ENCODE data around the gene LHX3. TPM values are rescaled to one million over a fixed set of nuclear protein-coding genes. Genes with fewer than 3 reads are reported as not detected.
A peak's percentile ranks its signal among the peaks of the same experiment; 100 is the strongest.

LHX3 gene
- total and polyA plus RNA-seq, 10 of the 15 experiments (the other 5 are each of a cell fraction or from before 2014, with no cell fraction given) = not detected

GRCh38 chr9:136225366-136225747 is 20.4 kb upstream of the LHX3 start:
- H3K79me2 ChIP-seq (ENCODE audit: control insufficient read depth, insufficient read depth, low read length) = peaks cover 10% of the 10 kb centered on the region
- peak overlapping the region; percentile 96 for H3K4me2 ChIP-seq (ENCODE audit: control insufficient read depth, insufficient read depth)
- POLR2A ChIA-PET = interaction anchor here (1.0 kb wide), 1 partner anchor 18 kb away, joined by 3 read pairs; no protein-coding TSS in a partner anchor
- RAD21 ChIA-PET (ENCODE audit: unreplicated experiment) = interaction anchor here (0.6 to 1.2 kb wide), 3 partner anchors 15 to 137 kb away, joined by 3 read pairs; no protein-coding TSS in a partner anchor
- peak overlapping the region; percentile 77 for H2AFZ ChIP-seq (ENCODE audit: control insufficient read depth, low read depth, low read length)
- H3K9ac ChIP-seq (ENCODE audit: control insufficient read depth, insufficient read depth, low read length) = peak overlapping the region; percentile 54; the same call in 1 of the 2 replicates
- CTCF ChIA-PET = interaction anchor here (0.6 to 6.5 kb wide), 9 partner anchors 9 to 258 kb away, joined by 3 to 30 read pairs (median 4); no protein-coding TSS in a partner anchor
- H3K4me1 ChIP-seq (ENCODE audit: control insufficient read depth, insufficient read depth, low read length) = peaks cover 19% of the 10 kb centered on the region
- in situ Hi-C loops (cut with MboI) = no loop called here
- peak; percentile 32 for DNase-seq (ENCODE audit: low read depth, low spot score)
- peak overlapping the region; percentile 42; the same call in 1 of the 2 replicates for H3K4me3 ChIP-seq
- no peaks in the 10 kb centered on the region for H4K20me1 ChIP-seq (ENCODE audit: control insufficient read depth, insufficient read depth)
- SMC1A ChIA-PET (ENCODE audit: uncharacterized antibody, unreplicated experiment) = interaction anchor here (0.7 to 2.4 kb wide), 4 partner anchors 15 to 87 kb away, joined by 3 to 9 read pairs (median 4); no protein-coding TSS in a partner anchor
- peak overlapping the region; percentile 79 for H3K27ac ChIP-seq (ENCODE audit: control insufficient read depth, insufficient read depth)
- H3K36me3 ChIP-seq (ENCODE audit: control insufficient read depth in 2 of 2, insufficient read depth in 2 of 2, low read length in 1 of 2) = peaks cover 15 to 28% of the 10 kb centered on the region in 2 experiments
- H3K9me3 ChIP-seq (replicated peaks; ENCODE audit: control insufficient read depth, insufficient read depth, low read length) = no peaks in the 10 kb centered on the region
- no TSS peak for BruUV-seq (replicated peaks)
- peak; percentile 48 for ATAC-seq
- peak; percentile 87 for FAIRE-seq
- intact Hi-C loops (cut with micrococcal nuclease; ENCODE audit: unreplicated experiment) = loop anchor here (5.0 kb wide), 1 partner anchor 258 kb away; no protein-coding TSS in a partner anchor
- 4% methylated on average over 19 of the region's 19 CpGs for WGBS (ENCODE audit: insufficient coverage, insufficient replicate concordance, low lambda C conversion rate, missing lambda C conversion rate)
- no peaks in the 10 kb centered on the region for H3K27me3 ChIP-seq (replicated peaks in 1 of 2; ENCODE audit: control insufficient read depth in 2 of 2, insufficient read depth in 2 of 2, low read length in 1 of 2)
- TF ChIP-seq ETV6 (conservative IDR thresholded peaks at IDR 0.05 in 1 of 2, IDR thresholded peaks at IDR 0.05 in 1 of 2; ENCODE audit: borderline replicate concordance in 1 of 2, low read depth in 1 of 2) (no peak), CREM (IDR thresholded peaks at IDR 0.05; ENCODE audit: low read depth) (no peak), ATF7 (IDR thresholded peaks at IDR 0.05; ENCODE audit: low read depth) (no peak), ZNF24 (IDR thresholded peaks at IDR 0.05) (no peak), TCF3 (IDR thresholded peaks at IDR 0.05; ENCODE audit: borderline replicate concordance, insufficient read depth, low read depth, low read length) (no peak), PKNOX1 (IDR thresholded peaks at IDR 0.05) (no peak), TARDBP (IDR thresholded peaks at IDR 0.05; ENCODE audit: borderline replicate concordance) (no peak), TCF12 (IDR thresholded peaks at IDR 0.05; ENCODE audit: low read depth, low read length) (no peak), CBX3 (IDR thresholded peaks at IDR 0.05; ENCODE audit: borderline replicate concordance, low read depth) (no peak), RUNX3 (IDR thresholded peaks at IDR 0.05; ENCODE audit: low read length) (peak; percentile 9; the same call in 1 of the 2 replicates), SMARCA5 (IDR thresholded peaks at IDR 0.05) (no peak), POLR2AphosphoS2 (IDR thresholded peaks at IDR 0.05; ENCODE audit: low read depth, low read length) (no peak), KLF5 (IDR thresholded peaks at IDR 0.05; ENCODE audit: partially characterized antibody) (no peak), STAT1 (conservative IDR thresholded peaks at IDR 0.05) (no peak), POLR2AphosphoS5 (IDR thresholded peaks at IDR 0.05; ENCODE audit: low read length) (no peak), CTCF (IDR thresholded peaks at IDR 0.05 in 2 of 3, conservative IDR thresholded peaks at IDR 0.05 in 1 of 3; ENCODE audit: control insufficient read depth in 2 of 3, extremely low read depth in 1 of 3, insufficient read depth in 1 of 3, low read depth in 3 of 3, low read length in 3 of 3) (0 out of 6 replicates have a peak, but pooled peaks of 1 of the 3 experiments have one; percentile 1), ESRRA (IDR thresholded peaks at IDR 0.05; ENCODE audit: low read length) (no peak), PAX8 (IDR thresholded peaks at IDR 0.05) (no peak)
- TF ChIP-seq, protein P1, sequence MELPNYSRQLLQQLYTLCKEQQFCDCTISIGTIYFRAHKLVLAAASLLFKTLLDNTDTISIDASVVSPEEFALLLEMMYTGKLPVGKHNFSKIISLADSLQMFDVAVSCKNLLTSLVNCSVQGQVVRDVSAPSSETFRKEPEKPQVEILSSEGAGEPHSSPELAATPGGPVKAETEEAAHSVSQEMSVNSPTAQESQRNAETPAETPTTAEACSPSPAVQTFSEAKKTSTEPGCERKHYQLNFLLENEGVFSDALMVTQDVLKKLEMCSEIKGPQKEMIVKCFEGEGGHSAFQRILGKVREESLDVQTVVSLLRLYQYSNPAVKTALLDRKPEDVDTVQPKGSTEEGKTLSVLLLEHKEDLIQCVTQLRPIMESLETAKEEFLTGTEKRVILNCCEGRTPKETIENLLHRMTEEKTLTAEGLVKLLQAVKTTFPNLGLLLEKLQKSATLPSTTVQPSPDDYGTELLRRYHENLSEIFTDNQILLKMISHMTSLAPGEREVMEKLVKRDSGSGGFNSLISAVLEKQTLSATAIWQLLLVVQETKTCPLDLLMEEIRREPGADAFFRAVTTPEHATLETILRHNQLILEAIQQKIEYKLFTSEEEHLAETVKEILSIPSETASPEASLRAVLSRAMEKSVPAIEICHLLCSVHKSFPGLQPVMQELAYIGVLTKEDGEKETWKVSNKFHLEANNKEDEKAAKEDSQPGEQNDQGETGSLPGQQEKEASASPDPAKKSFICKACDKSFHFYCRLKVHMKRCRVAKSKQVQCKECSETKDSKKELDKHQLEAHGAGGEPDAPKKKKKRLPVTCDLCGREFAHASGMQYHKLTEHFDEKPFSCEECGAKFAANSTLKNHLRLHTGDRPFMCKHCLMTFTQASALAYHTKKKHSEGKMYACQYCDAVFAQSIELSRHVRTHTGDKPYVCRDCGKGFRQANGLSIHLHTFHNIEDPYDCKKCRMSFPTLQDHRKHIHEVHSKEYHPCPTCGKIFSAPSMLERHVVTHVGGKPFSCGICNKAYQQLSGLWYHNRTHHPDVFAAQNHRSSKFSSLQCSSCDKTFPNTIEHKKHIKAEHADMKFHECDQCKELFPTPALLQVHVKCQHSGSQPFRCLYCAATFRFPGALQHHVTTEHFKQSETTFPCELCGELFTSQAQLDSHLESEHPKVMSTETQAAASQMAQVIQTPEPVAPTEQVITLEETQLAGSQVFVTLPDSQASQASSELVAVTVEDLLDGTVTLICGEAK (IDR thresholded peaks at IDR 0.05; ENCODE audit: borderline replicate concordance) = no peak

All from GM12878 (cell line).